PC-9 (cell line): ENCODE results near the gene RPTOR. TPM values are rescaled to one million over a fixed set of nuclear protein-coding genes. Genes with fewer than 3 reads are reported as not detected.
"Not testable (repeated sequence)": the region's sequence is repeated elsewhere in the genome, so short reads cannot be mapped to it uniquely, and the experiment has no call there.

Source experiments
- BruUV-seq: library from RNA; stranded (reverse); fragments of 400-500 nt; replicated peaks from 2 replicates; lab custom pipeline; 2021; lab: Mats Ljungman, UMichigan
- CTCF ChIA-PET: fragments of 300-600 bp; sonication (Branson Sonifier 250); formaldehyde crosslinking; loops from one replicate; lab custom pipeline; 2022; ENCODE audit warnings: antibody characterized with exemption; lab: Charles Lee
- POLR2A ChIA-PET: fragments of 300-600 bp; sonication (Branson Sonifier 250); formaldehyde crosslinking; loops from one replicate; lab custom pipeline; 2022; ENCODE audit warnings: antibody characterized with exemption; ENCODE audit not compliant: unreplicated experiment; lab: Charles Lee
- DNase-seq, 2 experiments: peaks; one replicate each; pipeline versions ENCODE4 v3.0.0 to v3.0.0-alpha.2; 2015 to 2022; ENCODE audit warnings: mixed read lengths in 1 of 2
- H2AFZ ChIP-seq: fragments of 200-600 bp; sonication (generic); 2 replicates; pipeline ENCODE4 v1.8.1; 2017; ENCODE audit warnings: antibody characterized with exemption
- H3F3A ChIP-seq: fragments of 200-600 bp; sonication (generic); 2 replicates; pipeline ENCODE4 v1.8.1; 2017; ENCODE audit warnings: antibody characterized with exemption, mild to moderate bottlenecking, low read depth; ENCODE audit not compliant: insufficient read depth
- H3K27ac ChIP-seq: fragments of 200-600 bp; sonication (generic); 2 replicates; pipeline ENCODE4 v1.6.1; 2016; ENCODE audit warnings: mixed run types
- H3K27me3 ChIP-seq: fragments of 200-600 bp; sonication (generic); 2 replicates; pipeline ENCODE4 v1.6.1; 2016; ENCODE audit warnings: low read depth, mixed run types; ENCODE audit not compliant: insufficient read depth
- H3K36me3 ChIP-seq: fragments of 200-600 bp; sonication (generic); 2 replicates; pipeline ENCODE4 v1.6.1; 2016; ENCODE audit warnings: low read depth, mixed run types
- H3K4me1 ChIP-seq: fragments of 200-600 bp; sonication (generic); replicated peaks from 2 replicates; pipeline ENCODE4 v1.6.1; 2016; ENCODE audit warnings: mixed run types; ENCODE audit not compliant: insufficient read depth
- H3K4me2 ChIP-seq: fragments of 200-600 bp; sonication (generic); 2 replicates; pipeline ENCODE4 v1.6.1; 2017; ENCODE audit warnings: mixed run types
- H3K4me3 ChIP-seq: fragments of 200-600 bp; sonication (generic); 2 replicates; pipeline ENCODE4 v1.6.1; 2016; ENCODE audit warnings: mixed run types
- H3K79me2 ChIP-seq: fragments of 200-600 bp; sonication (generic); 2 replicates; pipeline ENCODE4 v1.6.1; 2017; ENCODE audit warnings: low read depth, mixed run types
- H3K9me2 ChIP-seq: fragments of 200-600 bp; sonication (generic); 2 replicates; pipeline ENCODE4 v1.8.1; 2017; ENCODE audit warnings: mild to moderate bottlenecking; ENCODE audit not compliant: insufficient read depth
- H3K9me3 ChIP-seq: fragments of 200-600 bp; sonication (generic); 2 replicates; pipeline ENCODE4 v1.8.1; 2016; ENCODE audit warnings: low read depth; ENCODE audit not compliant: insufficient read depth
- H4K20me1 ChIP-seq: fragments of 200-600 bp; sonication (generic); 2 replicates; pipeline ENCODE4 v1.8.1; 2017; ENCODE audit not compliant: insufficient read depth
- CTCF ChIP-seq: fragments of 200-600 bp; sonication (generic); conservative IDR thresholded peaks from 2 replicates; pipeline ENCODE4 v1.6.1; 2017; ENCODE audit warnings: mixed run types, antibody characterized with exemption, mild to moderate bottlenecking, moderate library complexity
- EZH2 ChIP-seq: fragments of 200-600 bp; sonication (generic); IDR thresholded peaks from 2 replicates; pipeline ENCODE4 v1.8.0; 2017; ENCODE audit warnings: antibody characterized with exemption, low read depth
- intact Hi-C: fragments of 100-400 bp; cut with micrococcal nuclease; formaldehyde crosslinking; loops from one replicate; pipeline ENCODE4 v1.10.0; 2022; ENCODE audit not compliant: unreplicated experiment
- total RNA-seq: library from RNA; stranded (reverse); gene quantifications from 2 replicates; pipeline ENCODE4 v1.2.3, GENCODE V29; 2021

RPTOR gene
- total RNA-seq, 1 experiment from 2014 or later, result 50.8 TPM

- Histone ChIP-seq H3K27ac (no peak overlapping the region), H2AFZ (no peak overlapping the region), H3K9me2 (no peaks in the 10 kb centered on the region), H3F3A (peaks cover 16% of the 10 kb centered on the region), H3K27me3 (no peaks in the 10 kb centered on the region), H3K36me3 (no peaks in the 10 kb centered on the region), H3K4me1 (peaks cover 40% of the 10 kb centered on the region), H3K79me2 (peaks cover 11% of the 10 kb centered on the region), H4K20me1 (no peaks in the 10 kb centered on the region), H3K4me2 (no peak overlapping the region), H3K4me3 (no peak overlapping the region), H3K9me3 (no peaks in the 10 kb centered on the region)
- intact Hi-C loops, result loop anchor here (10.0 kb wide), 1 partner anchor 139 kb away; no protein-coding TSS in a partner anchor
- TF ChIP-seq EZH2, result no peak
- TF ChIP-seq CTCF, result no peak
- ChIA-PET CTCF (no interaction called here), POLR2A (no interaction called here)
- no TSS peak for BruUV-seq
- no peak for DNase-seq
These were observed 218.7 kb downstream of the RPTOR start for GRCh38 chr17:80763293-80763867.

- BruUV-seq, result not testable (repeated sequence)
- H3F3A ChIP-seq, result peaks cover 16% of the 10 kb centered on the region
- intact Hi-C loops, result loop anchor here (10.0 kb wide), 1 partner anchor 140 kb away; no protein-coding TSS in a partner anchor
These were observed 220.0 kb downstream of the RPTOR start for GRCh38 chr17:80764627-80765145.

GRCh38 chr17:80765241-80765961, 220.8 kb downstream of the RPTOR start:
- Histone ChIP-seq H3K36me3 (no peaks in the 10 kb centered on the region), H3K9me3 (no peaks in the 10 kb centered on the region), H4K20me1 (no peaks in the 10 kb centered on the region), H2AFZ (no peak overlapping the region), H3K79me2 (peaks cover 11% of the 10 kb centered on the region), H3F3A (peaks cover 10% of the 10 kb centered on the region), H3K27me3 (no peaks in the 10 kb centered on the region), H3K9me2 (no peaks in the 10 kb centered on the region), H3K4me1 (peaks cover 24% of the 10 kb centered on the region), H3K4me2 (no peak overlapping the region), H3K27ac (no peak overlapping the region), H3K4me3 (no peak overlapping the region)
- POLR2A ChIA-PET, result no interaction called here
- TF ChIP-seq EZH2, result no peak
- no peak for TF ChIP-seq CTCF
- no TSS peak for BruUV-seq
- intact Hi-C loops, result loop anchor here (10.0 kb wide), 1 partner anchor 141 kb away; no protein-coding TSS in a partner anchor
- no peak for DNase-seq
- CTCF ChIA-PET, result no interaction called here

More at GRCh38 chr17:80764627-80765145, 220.0 kb downstream of the RPTOR start:
- H3K27ac ChIP-seq, H3K4me3 ChIP-seq, H3K9me3 ChIP-seq, CTCF ChIA-PET, H4K20me1 ChIP-seq, H3K4me2 ChIP-seq, H3K36me3 ChIP-seq, DNase-seq, POLR2A ChIA-PET, H3K27me3 ChIP-seq, H3K9me2 ChIP-seq, H2AFZ ChIP-seq: not testable (repeated sequence)
- Histone ChIP-seq H3K4me1 (peaks cover 31% of the 10 kb centered on the region), H3K79me2 (peaks cover 11% of the 10 kb centered on the region)
